Stimulated activated CD4-positive, alpha-beta T cell treated with anti-CD3 and anti-CD28 coated beads, Interleukin-4, amount 100 ng/mL, for 4 hours (primary cell): Measurements from ENCODE around the gene PLEKHH1.
"Not testable (repeated sequence)": the region's sequence is repeated elsewhere in the genome, so short reads cannot be mapped to it uniquely, and the experiment has no call there.

ENCODE experiments used
- DNase-seq, 2 experiments: peaks; one replicate each; pipeline ENCODE4 v3.0.0-alpha.2; 2020

PLEKHH1 gene

GRCh38 chr14:67537736-67538135, 4.6 kb downstream of the PLEKHH1 start:
- no peak for DNase-seq

GRCh38 chr14:67538501-67538900, 5.4 kb downstream of the PLEKHH1 start:
- DNase-seq, result no peak

GRCh38 chr14:67539116-67539515, 6.0 kb downstream of the PLEKHH1 start:
- no peak for DNase-seq

- DNase-seq, result no peak
These were observed 8.6 kb downstream of the PLEKHH1 start for GRCh38 chr14:67541448-67542387.

- not testable (repeated sequence) for DNase-seq
These were observed 9.5 kb downstream of the PLEKHH1 start for GRCh38 chr14:67542620-67543019.

GRCh38 chr14:67544590-67544989, 11.5 kb downstream of the PLEKHH1 start:
- no peak for DNase-seq

GRCh38 chr14:67547224-67547780, 14.2 kb downstream of the PLEKHH1 start:
- no peak for DNase-seq

GRCh38 chr14:67549734-67550133, 16.6 kb downstream of the PLEKHH1 start:
- DNase-seq, result no peak

GRCh38 chr14:67551123-67551522, 18.0 kb downstream of the PLEKHH1 start:
- DNase-seq, result no peak

- no peak for DNase-seq
These were observed 18.9 kb downstream of the PLEKHH1 start for GRCh38 chr14:67551940-67552339.

GRCh38 chr14:67553547-67553946, 20.5 kb downstream of the PLEKHH1 start:
- DNase-seq, result no peak

- no peak for DNase-seq
These were observed 21.3 kb downstream of the PLEKHH1 start for GRCh38 chr14:67554341-67554740.

- no peak for DNase-seq
These were observed 22.5 kb downstream of the PLEKHH1 start for GRCh38 chr14:67555518-67556090.

GRCh38 chr14:67556671-67557070, 23.6 kb downstream of the PLEKHH1 start:
- DNase-seq, result no peak

- no peak for DNase-seq
These were observed 24.0 kb downstream of the PLEKHH1 start for GRCh38 chr14:67557118-67557517.

- DNase-seq, result no peak
These were observed 24.6 kb downstream of the PLEKHH1 start for GRCh38 chr14:67557656-67558055.

GRCh38 chr14:67559639-67560038, 26.5 kb downstream of the PLEKHH1 start:
- no peak for DNase-seq

GRCh38 chr14:67562025-67562775, 29.1 kb downstream of the PLEKHH1 start:
- no peak for DNase-seq

GRCh38 chr14:67562776-67563150, 29.7 kb downstream of the PLEKHH1 start:
- DNase-seq, result no peak

- DNase-seq, result no peak
These were observed 31.1 kb downstream of the PLEKHH1 start for GRCh38 chr14:67564236-67564635.

GRCh38 chr14:67566908-67567307, 33.8 kb downstream of the PLEKHH1 start:
- DNase-seq, result no peak

- DNase-seq, result no peak
These were observed 34.6 kb downstream of the PLEKHH1 start for GRCh38 chr14:67567654-67568053.

- DNase-seq, result no peak
These were observed 36.0 kb downstream of the PLEKHH1 start for GRCh38 chr14:67569011-67569650.
